ENCODE measurements around the gene DNM2. TPM values are rescaled to one million over a fixed set of nuclear protein-coding genes. Genes with fewer than 3 reads are reported as not detected.

The DNM2 gene
- total RNA-seq, 1 donor from 2014 or later = 184 TPM

- peaks cover 31% of the 10 kb centered on the region for H3K4me1 Mint-ChIP-seq (ENCODE audit: unreplicated experiment)
- no peak overlapping the region for H3K4me3 Mint-ChIP-seq (ENCODE audit: unreplicated experiment)
- DNase-seq (ENCODE audit: low spot score) = no peak
- TF ChIP-seq CTCF (IDR thresholded peaks at IDR 0.05; ENCODE audit: unreplicated experiment) = no peak
- H3K27ac Mint-ChIP-seq (ENCODE audit: unreplicated experiment) = peak overlapping the region; percentile 57
- H3K9me3 Mint-ChIP-seq (ENCODE audit: unreplicated experiment) = no peaks in the 10 kb centered on the region
- H3K27me3 Mint-ChIP-seq (ENCODE audit: unreplicated experiment) = peaks cover 18% of the 10 kb centered on the region
- H3K36me3 Mint-ChIP-seq (ENCODE audit: low read depth, unreplicated experiment) = no peaks in the 10 kb centered on the region
Measured at GRCh38 chr19:10749435-10750384, 31.8 kb downstream of the DNM2 start.

GRCh38 chr19:10751109-10751953 lies 33.5 kb downstream of the DNM2 start:
- peak overlapping the region; percentile 79 for H3K4me3 Mint-ChIP-seq (ENCODE audit: unreplicated experiment)
- no peaks in the 10 kb centered on the region for H3K9me3 Mint-ChIP-seq (ENCODE audit: unreplicated experiment)
- peak; percentile 52 for DNase-seq (ENCODE audit: low spot score)
- peaks cover 32% of the 10 kb centered on the region for H3K4me1 Mint-ChIP-seq (ENCODE audit: unreplicated experiment)
- no peaks in the 10 kb centered on the region for H3K36me3 Mint-ChIP-seq (ENCODE audit: low read depth, unreplicated experiment)
- TF ChIP-seq CTCF (IDR thresholded peaks at IDR 0.05; ENCODE audit: unreplicated experiment) = no peak
- peaks cover 15% of the 10 kb centered on the region for H3K27me3 Mint-ChIP-seq (ENCODE audit: unreplicated experiment)
- peak overlapping the region; percentile 98 for H3K27ac Mint-ChIP-seq (ENCODE audit: unreplicated experiment)

- Mint-ChIP-seq H3K27ac (ENCODE audit: unreplicated experiment) (peak overlapping the region; percentile 98), H3K36me3 (ENCODE audit: low read depth, unreplicated experiment) (no peaks in the 10 kb centered on the region), H3K4me1 (ENCODE audit: unreplicated experiment) (peaks cover 35% of the 10 kb centered on the region), H3K4me3 (ENCODE audit: unreplicated experiment) (peak overlapping the region; percentile 26), H3K9me3 (ENCODE audit: unreplicated experiment) (no peaks in the 10 kb centered on the region), H3K27me3 (ENCODE audit: unreplicated experiment) (peaks cover 17% of the 10 kb centered on the region)
- TF ChIP-seq CTCF (IDR thresholded peaks at IDR 0.05; ENCODE audit: unreplicated experiment) = no peak
- DNase-seq (ENCODE audit: low spot score) = no peak
Measured at GRCh38 chr19:10752237-10752912, 34.5 kb downstream of the DNM2 start.

GRCh38 chr19:10752913-10753704 lies 35.2 kb downstream of the DNM2 start:
- no peak for DNase-seq (ENCODE audit: low spot score)

More at GRCh38 chr19:10752913-10753704, 35.2 kb downstream of the DNM2 start:
- Mint-ChIP-seq H3K27ac (ENCODE audit: unreplicated experiment) (peak overlapping the region; percentile 91), H3K36me3 (ENCODE audit: low read depth, unreplicated experiment) (no peaks in the 10 kb centered on the region), H3K27me3 (ENCODE audit: unreplicated experiment) (peaks cover 13% of the 10 kb centered on the region), H3K4me3 (ENCODE audit: unreplicated experiment) (no peak overlapping the region), H3K4me1 (ENCODE audit: unreplicated experiment) (peaks cover 30% of the 10 kb centered on the region), H3K9me3 (ENCODE audit: unreplicated experiment) (no peaks in the 10 kb centered on the region)
- no peak for TF ChIP-seq CTCF (IDR thresholded peaks at IDR 0.05; ENCODE audit: unreplicated experiment)
